Heart left ventricle (tissue), 16 donors: ENCODE measurements around the gene THSD7B. TPM values are rescaled to one million over a fixed set of nuclear protein-coding genes. Genes with fewer than 3 reads are reported as not detected.
A peak's percentile ranks its signal among the peaks of the same experiment; 100 is the strongest.

Source experiments
- ATAC-seq, 4 donors: fragments of 200-7000 bp; cut with Tn5 transposase; one replicate each; pipeline ENCODE4 v1.9.1; 2020 to 2022; ENCODE audit warnings: moderate library complexity in 4 of 4, mild to moderate bottlenecking in 3 of 4, moderate number of reproducible peaks in 1 of 4
- DNase-seq, 5 donors: peaks; one replicate each; pipeline ENCODE4 v3.0.0-alpha.2; 2020
- H3K27ac ChIP-seq, 12 donors: fragments of 200-600 bp; sonication (generic) in 4 of 12; one replicate each; pipeline versions ENCODE4 v1.5.0 to v1.8.0; 2016 to 2022; ENCODE audit warnings: mild to moderate bottlenecking in 2 of 12
- H3K27me3 ChIP-seq, 9 donors: fragments of 200-600 bp; sonication (generic) in 2 of 9; one replicate each; pipeline versions ENCODE4 v1.5.1 to v1.8.0; 2016 to 2022; ENCODE audit warnings: mild to moderate bottlenecking in 3 of 9
- H3K36me3 ChIP-seq, 9 donors: fragments of 200-600 bp; sonication (generic) in 2 of 9; one replicate each; pipeline versions ENCODE4 v1.5.0 to v1.8.0; 2018 to 2022; ENCODE audit warnings: mild to moderate bottlenecking in 2 of 9
- H3K4me1 ChIP-seq, 12 donors: fragments of 200-600 bp; sonication (generic) in 4 of 12; one replicate each; pipeline versions ENCODE4 v1.5.0 to v1.8.0; 2016 to 2022; ENCODE audit warnings: mild to moderate bottlenecking in 3 of 12
- H3K4me3 ChIP-seq, 12 donors: fragments of 200-600 bp; sonication (generic) in 4 of 12; one replicate each; pipeline versions ENCODE4 v1.5.0 to v1.8.0; 2017 to 2022; ENCODE audit warnings: mild to moderate bottlenecking in 9 of 12, moderate library complexity in 4 of 12
- H3K9me3 ChIP-seq, 12 donors: fragments of 200-600 bp; sonication (generic) in 4 of 12; one replicate each; pipeline versions ENCODE4 v1.5.0 to v1.8.0; 2016 to 2022; ENCODE audit warnings: mild to moderate bottlenecking in 1 of 12
- POLR2A ChIP-seq, 2 donors: fragments of 450-650 bp; IDR thresholded peaks; one replicate each; pipeline ENCODE4 v1.6.1; 2017; ENCODE audit warnings: antibody characterized with exemption in 2 of 2, mild to moderate bottlenecking in 2 of 2, moderate library complexity in 2 of 2
- WGBS, 4 donors: extraction: QIAGEN DNeasy Blood & Tissue Kit in 2 of 4; methylation state at CpG; one replicate each; pipeline versions ENCODE4 v1.1.5 to v1.1.7; 2013 to 2018; 5-methylcytosine and 5-hydroxymethylcytosine counted together
- intact Hi-C, 10 donors: fragments of 100-400 bp; cut with DNase I; formaldehyde crosslinking; loops; one replicate each; pipeline versions ENCODE4 v1.11.1 to v1.14.2; 2022
- long read RNA-seq, 3 donors: library from polyadenylated mRNA; unstranded; transcript quantifications; one replicate each; pipeline ENCODE4 v2.0.0, GENCODE V29; 2020 to 2021
- polyA plus RNA-seq, 2 donors: library from polyadenylated mRNA; stranded (reverse); fragments of 200-250 nt; gene quantifications; one replicate each; pipeline ENCODE4 v1.2.3, GENCODE V29; 2013
- total RNA-seq, 9 donors: library from RNA; depleted of rRNA in 2 of 9; stranded (reverse); fragments of >200 nt in 2 of 9; fragmentation: NEBNext Ultra II Directional in 3 of 9; extraction: Animal tissue kit (Norgen Biotek cat#: 25700) in 3 of 9; gene quantifications; one replicate each; pipeline versions ENCODE4 v1.1.0 to v1.2.4, GENCODE V29; 2016 to 2023
- TF ChIP-seq, protein P1 (sequence below), 12 donors: fragments of 200-600 bp; sonication (generic) in 4 of 12; IDR thresholded peaks; one replicate each; pipeline versions ENCODE4 v1.5.0 to v1.8.0; 2018 to 2022; ENCODE audit warnings: antibody characterized with exemption in 12 of 12, mild to moderate bottlenecking in 5 of 12
- donor health status: ischemic (EF 13 %, LVEDD 7.1; RV severe dilation, severe dysfunction).
- donor health status: healthy with polysubstance abuse.
- donor health status: DM: no; HTN: yes; CAD: no.
- donor health status: DM: no; HTN: no; CAD: no.
- donor health status: ischemic (EF 25% LVEDD 6.9; RV normal size, moderate dysfunction).
- donor health status: ischemic (EF 25% LVEDD 5.7; RV mildly dilated, moderate dysfunction).
- donor health status: healthy.
- donor health status: DM: yes; HTN: yes; CAD: no.
- donor health status: ischemic (EF 35%, LVEDD 5.7; RV mildly dilated, moderate dysfunction).
- donor health status: nonischemic (EF 11% LVEDD 7.7; RV severe dilation, severe dysfunction).
- donor health status: DM: yes; HTN: yes; CAD: no.
- donor health status: PGD.
- donor health status: ischemic (EF 29% LVEDD 5.4; RV normal size, mild dysfunction).
- donor health status: nonischemic (EF 23%, LVEDD 6.1; RV moderate dilation, normal function).

Gene THSD7B, protein sequence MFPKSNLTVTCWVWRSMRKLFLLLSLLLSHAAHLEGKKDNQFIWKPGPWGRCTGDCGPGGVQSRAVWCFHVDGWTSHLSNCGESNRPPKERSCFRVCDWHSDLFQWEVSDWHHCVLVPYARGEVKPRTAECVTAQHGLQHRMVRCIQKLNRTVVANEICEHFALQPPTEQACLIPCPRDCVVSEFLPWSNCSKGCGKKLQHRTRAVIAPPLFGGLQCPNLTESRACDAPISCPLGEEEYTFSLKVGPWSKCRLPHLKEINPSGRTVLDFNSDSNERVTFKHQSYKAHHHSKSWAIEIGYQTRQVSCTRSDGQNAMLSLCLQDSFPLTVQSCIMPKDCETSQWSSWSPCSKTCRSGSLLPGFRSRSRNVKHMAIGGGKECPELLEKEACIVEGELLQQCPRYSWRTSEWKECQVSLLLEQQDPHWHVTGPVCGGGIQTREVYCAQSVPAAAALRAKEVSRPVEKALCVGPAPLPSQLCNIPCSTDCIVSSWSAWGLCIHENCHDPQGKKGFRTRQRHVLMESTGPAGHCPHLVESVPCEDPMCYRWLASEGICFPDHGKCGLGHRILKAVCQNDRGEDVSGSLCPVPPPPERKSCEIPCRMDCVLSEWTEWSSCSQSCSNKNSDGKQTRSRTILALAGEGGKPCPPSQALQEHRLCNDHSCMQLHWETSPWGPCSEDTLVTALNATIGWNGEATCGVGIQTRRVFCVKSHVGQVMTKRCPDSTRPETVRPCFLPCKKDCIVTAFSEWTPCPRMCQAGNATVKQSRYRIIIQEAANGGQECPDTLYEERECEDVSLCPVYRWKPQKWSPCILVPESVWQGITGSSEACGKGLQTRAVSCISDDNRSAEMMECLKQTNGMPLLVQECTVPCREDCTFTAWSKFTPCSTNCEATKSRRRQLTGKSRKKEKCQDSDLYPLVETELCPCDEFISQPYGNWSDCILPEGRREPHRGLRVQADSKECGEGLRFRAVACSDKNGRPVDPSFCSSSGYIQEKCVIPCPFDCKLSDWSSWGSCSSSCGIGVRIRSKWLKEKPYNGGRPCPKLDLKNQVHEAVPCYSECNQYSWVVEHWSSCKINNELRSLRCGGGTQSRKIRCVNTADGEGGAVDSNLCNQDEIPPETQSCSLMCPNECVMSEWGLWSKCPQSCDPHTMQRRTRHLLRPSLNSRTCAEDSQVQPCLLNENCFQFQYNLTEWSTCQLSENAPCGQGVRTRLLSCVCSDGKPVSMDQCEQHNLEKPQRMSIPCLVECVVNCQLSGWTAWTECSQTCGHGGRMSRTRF (N-terminal part only)
- total RNA-seq (under 1 TPM; 0.05 to 0.43 (median 0.17) TPM), polyA plus RNA-seq (under 1 TPM; 0.04 TPM)
- long read RNA-seq, donor 1: 0 reads
- long read RNA-seq, donor 2: 0 reads
- long read RNA-seq, donor 3: 0 reads

DNA sequence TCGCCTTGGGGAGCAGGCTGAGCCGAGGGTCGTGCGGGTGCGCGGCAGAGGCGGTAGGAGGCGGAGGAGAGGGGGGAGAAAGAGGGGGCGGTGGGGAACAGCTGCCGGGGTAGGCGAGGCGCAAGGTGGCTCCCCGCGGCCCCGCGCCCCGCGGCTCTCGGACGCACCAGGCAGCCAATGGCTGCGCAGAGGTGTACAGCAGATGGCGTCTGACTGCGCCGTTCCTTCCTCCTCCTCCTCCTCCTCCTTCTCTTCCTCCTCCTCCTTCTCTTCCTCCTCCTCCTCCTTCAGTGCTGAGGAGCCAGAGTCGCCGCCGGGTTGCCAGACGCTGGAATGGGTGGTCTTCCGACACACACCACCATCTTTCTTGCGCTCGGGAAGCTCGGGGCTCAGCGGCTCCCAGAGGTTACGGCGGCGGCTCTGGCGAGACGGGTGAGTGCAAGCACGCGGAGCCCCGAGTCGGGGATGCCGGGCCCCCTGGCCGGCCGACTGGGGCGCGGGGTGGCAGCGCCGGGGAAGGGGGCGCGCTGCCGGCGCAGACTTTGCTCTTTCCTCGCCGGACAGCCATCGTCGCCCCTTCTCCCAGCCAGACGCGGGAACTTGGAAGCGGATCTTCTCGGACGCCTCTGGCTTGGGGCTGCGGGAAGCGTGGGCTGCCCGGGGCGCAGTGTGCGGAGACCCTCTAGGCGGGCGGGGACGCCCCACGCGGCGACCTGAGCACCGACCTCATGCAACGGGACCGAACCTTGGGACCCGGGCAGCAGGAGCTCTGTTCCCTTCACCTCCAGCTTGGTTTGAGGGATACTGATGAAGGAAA is at the start of gene THSD7B:
THSD7B (plus strand) TSS at position 290 of the 817 bp plus-strand sequence. CDS start 116,634 bp downstream, outside the sequence.
- Histone ChIP-seq H3K27ac (no peak within 1 kb of the TSS), H3K27me3 (peaks cover 3 to 62% (median 36%) of the 10 kb centered on the region in 9 donors), H3K36me3 (no peaks in the 10 kb centered on the region), H3K4me1 (peaks cover 0 to 23% (median 3%) of the 10 kb centered on the region in 12 donors), H3K4me3 (peak within 1 kb of the TSS; percentile 25 to 63 (median 50)), H3K9me3 (no peaks in the 10 kb centered on the region)
- ATAC-seq (peak in 3 of 4 donors; percentile 22 to 63 (median 53)), DNase-seq (peak in 1 of 5 donors; percentile 49)
- intact Hi-C loops: no loop called here
- 1 to 2% (median 1%) methylated on average over 22 to 77 of the region's 77 CpGs for WGBS, 4 donors
- TF ChIP-seq POLR2A (IDR thresholded peaks at IDR 0.05): no peak
- TF ChIP-seq, protein P1, sequence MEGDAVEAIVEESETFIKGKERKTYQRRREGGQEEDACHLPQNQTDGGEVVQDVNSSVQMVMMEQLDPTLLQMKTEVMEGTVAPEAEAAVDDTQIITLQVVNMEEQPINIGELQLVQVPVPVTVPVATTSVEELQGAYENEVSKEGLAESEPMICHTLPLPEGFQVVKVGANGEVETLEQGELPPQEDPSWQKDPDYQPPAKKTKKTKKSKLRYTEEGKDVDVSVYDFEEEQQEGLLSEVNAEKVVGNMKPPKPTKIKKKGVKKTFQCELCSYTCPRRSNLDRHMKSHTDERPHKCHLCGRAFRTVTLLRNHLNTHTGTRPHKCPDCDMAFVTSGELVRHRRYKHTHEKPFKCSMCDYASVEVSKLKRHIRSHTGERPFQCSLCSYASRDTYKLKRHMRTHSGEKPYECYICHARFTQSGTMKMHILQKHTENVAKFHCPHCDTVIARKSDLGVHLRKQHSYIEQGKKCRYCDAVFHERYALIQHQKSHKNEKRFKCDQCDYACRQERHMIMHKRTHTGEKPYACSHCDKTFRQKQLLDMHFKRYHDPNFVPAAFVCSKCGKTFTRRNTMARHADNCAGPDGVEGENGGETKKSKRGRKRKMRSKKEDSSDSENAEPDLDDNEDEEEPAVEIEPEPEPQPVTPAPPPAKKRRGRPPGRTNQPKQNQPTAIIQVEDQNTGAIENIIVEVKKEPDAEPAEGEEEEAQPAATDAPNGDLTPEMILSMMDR (IDR thresholded peaks at IDR 0.05): peak in 1 of 12 donors; percentile 18

DNA sequence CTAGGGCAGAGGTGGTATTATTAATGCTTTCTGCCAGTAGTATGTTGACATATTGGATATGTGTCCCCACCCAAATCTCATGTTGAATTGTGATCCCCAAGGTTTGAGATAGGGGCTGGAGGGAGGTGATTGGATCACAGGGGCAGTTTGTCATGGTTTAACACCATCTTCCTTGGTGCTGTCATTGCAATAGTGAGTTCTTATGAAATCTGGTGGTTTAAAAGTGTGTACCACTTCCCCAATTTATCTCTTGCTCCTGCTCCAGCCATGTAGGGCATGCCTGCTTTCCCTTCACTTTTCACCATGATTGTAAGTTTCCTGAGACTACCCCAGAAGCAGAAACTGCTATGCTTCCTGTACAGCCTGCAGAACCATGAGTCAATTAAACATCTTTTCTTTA is 47.1 kb upstream of the THSD7B start:
- Histone ChIP-seq H3K4me3 (no peak overlapping the region), H3K27me3 (no peaks in the 10 kb centered on the region), H3K4me1 (no peaks in the 10 kb centered on the region), H3K36me3 (no peaks in the 10 kb centered on the region), H3K27ac (no peak overlapping the region), H3K9me3 (peaks cover 0 to 9% (median 0%) of the 10 kb centered on the region in 12 donors)
- ATAC-seq (no peak), DNase-seq (no peak)
- intact Hi-C loops: no loop called here
- TF ChIP-seq, protein P1 (IDR thresholded peaks at IDR 0.05): no peak
- no peak for TF ChIP-seq POLR2A (IDR thresholded peaks at IDR 0.05)

DNA sequence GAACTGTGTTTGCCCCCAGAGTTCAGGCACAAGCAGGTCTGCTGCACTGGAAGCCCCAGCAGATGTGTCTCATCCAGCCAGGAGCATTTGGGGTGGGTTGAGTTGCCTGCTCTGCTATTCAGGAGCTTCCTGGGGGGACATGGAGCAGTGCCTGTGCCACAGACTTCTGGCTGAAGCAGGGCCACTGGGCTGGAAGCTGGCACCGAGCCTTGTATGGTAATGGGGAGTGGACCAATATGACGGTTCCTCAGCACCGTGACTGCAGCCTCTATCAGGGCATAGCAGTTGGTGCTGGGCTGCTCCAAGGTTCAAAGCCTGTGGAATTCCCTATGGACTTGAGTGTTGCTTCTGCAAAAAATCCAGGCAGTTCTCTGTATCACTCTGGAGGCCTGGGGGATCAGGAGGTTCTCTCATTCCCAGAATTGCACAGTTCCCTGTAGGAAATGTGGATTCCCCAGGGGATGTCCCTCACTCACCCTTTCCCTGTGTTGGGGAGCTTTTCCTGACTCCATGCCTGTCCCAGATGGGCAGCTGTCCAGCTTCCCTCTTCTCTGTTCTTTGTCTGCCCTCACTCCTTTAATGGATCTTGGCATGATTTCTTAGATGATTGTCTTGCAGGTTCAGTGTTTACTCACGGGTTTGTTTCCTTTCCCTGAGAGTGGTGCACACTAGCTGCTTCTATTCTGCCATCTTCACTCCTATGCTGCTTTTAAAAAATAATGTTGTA is 37.2 kb upstream of the THSD7B start:
- no peak for DNase-seq
- Histone ChIP-seq H3K4me1 (no peaks in the 10 kb centered on the region), H3K4me3 (no peak overlapping the region), H3K27ac (no peak overlapping the region), H3K9me3 (peaks cover 0 to 5% (median 0%) of the 10 kb centered on the region in 12 donors), H3K36me3 (no peaks in the 10 kb centered on the region), H3K27me3 (no peaks in the 10 kb centered on the region)
- intact Hi-C loops: no loop called here
- WGBS, 4 donors: 24 to 62% (median 42%) methylated on average over 3 to 4 of the region's 4 CpGs
- ATAC-seq: no peak
- no peak for TF ChIP-seq POLR2A (IDR thresholded peaks at IDR 0.05)
- TF ChIP-seq, protein P1 (IDR thresholded peaks at IDR 0.05): no peak
